Bronchial epithelial cell (primary cell): ENCODE data around the gene KIAA0232. TPM values are rescaled to one million over a fixed set of nuclear protein-coding genes. Genes with fewer than 3 reads are reported as not detected.

ENCODE experiments used
- DNase-seq: peaks from one replicate; pipeline ENCODE4 v3.0.0-alpha.2; 2010; ENCODE audit warnings: low read depth
- FAIRE-seq: peaks from 2 replicates; lab custom pipeline; 2011; peaks lifted over from hg19 to GRCh38; lab: Jason Lieb, UNC
- H3K27me3 ChIP-seq: 2 replicates; pipeline ENCODE4 v1.5.1; 2011; ENCODE audit warnings: low read length; ENCODE audit not compliant: control insufficient read depth, insufficient read depth
- H3K36me3 ChIP-seq: 2 replicates; pipeline ENCODE4 v1.5.1; 2011; ENCODE audit warnings: low read length; ENCODE audit not compliant: control insufficient read depth, insufficient read depth
- H3K4me3 ChIP-seq: 2 replicates; pipeline ENCODE4 v1.5.1; 2011; ENCODE audit warnings: mild to moderate bottlenecking, low read depth, low read length, control low read depth
- CTCF ChIP-seq: IDR thresholded peaks from 2 replicates; pipeline ENCODE4 v1.5.1; 2011; ENCODE audit warnings: mild to moderate bottlenecking, moderate library complexity, low read length, control low read depth, inconsistent platforms; ENCODE audit not compliant: insufficient read depth, severe bottlenecking
- total RNA-seq: library from RNA; depleted of rRNA; stranded (reverse); fragments of >200 nt; gene quantifications from 2 replicates; pipeline ENCODE4 v1.2.1, GENCODE V29; 2014

The KIAA0232 gene
- total RNA-seq, 1 donor from 2014 or later = 20.5 TPM

- DNase-seq (no peak), FAIRE-seq (no peak)
- no peak overlapping the region for H3K4me3 ChIP-seq
- no peak for TF ChIP-seq CTCF
- peaks cover under 1% of the 10 kb centered on the region for H3K36me3 ChIP-seq
- H3K27me3 ChIP-seq = no peaks in the 10 kb centered on the region
These were observed 104.4 kb downstream of the KIAA0232 start for GRCh38 chr4:6886886-6887285.

DNA sequence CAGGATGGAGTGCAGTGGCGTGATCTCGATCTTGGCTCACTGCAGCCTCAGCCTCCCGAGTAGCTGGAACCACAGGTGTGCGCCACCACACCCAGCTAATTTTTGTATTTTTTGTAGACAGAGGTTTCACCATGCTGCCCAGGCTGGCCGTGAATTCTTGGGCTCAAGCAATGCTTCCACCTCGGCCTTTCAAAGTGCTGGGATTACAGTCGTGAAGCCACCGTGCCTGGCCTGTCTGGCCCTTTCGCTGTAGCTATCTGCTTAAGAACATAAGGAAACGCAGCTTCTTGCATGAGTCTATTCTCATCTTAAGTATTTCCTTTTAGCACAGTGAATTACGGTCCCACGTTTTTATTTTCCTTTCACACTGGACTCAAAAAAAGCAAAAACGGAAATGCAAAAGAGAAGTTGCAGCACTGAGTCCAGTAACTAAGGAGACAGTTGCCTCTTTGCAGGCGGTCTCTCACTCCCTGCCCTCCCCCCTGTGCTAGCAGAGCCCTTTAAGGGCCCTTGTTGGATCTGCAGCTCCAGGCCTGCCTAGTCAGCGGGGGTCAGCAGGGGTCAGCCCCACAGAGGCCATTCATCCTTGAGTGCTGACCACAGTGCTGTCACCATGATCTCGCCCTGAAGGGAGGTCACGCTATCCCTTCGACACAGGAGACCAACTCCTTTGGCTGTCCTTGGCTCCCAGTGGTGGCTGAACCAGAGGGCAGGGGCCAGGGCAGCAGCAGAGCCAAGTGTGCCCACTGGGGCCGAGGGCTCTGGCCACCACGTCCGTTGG, 105.3 kb downstream of the KIAA0232 start:
- no peak for FAIRE-seq
- Histone ChIP-seq H3K4me3 (no peak overlapping the region), H3K27me3 (no peaks in the 10 kb centered on the region), H3K36me3 (no peaks in the 10 kb centered on the region)
- TF ChIP-seq CTCF = no peak
- DNase-seq = no peak

DNA sequence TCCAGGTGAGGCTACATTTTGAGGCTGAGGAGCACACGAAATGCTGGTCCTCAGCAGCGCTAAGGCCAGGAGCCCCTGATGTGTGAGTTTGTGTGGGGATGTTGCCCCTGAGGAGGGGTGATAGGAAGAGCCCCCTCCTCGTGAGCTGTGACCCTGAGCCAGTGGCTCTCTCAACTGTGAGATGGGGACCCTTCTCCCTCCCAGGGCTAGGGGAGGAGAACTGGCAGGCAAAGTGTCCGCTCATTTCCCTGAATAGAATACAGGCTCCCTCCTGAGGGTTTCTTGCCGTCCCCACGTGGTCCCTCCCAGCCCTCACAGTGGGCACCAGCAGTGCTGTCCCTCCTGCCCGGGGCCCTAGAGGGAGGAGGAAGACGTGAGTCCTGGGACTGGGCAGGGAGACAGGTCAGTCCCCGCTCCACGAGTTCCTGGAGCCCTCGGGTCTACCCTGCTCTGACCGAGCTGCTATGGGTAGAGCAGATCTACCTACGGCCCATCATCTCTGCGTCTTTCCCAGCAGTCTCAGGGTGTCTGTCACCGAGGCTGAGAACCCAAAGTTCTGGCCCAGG, 106.1 kb downstream of the KIAA0232 start:
- H3K36me3 ChIP-seq = no peaks in the 10 kb centered on the region
- no peak for FAIRE-seq
- no peaks in the 10 kb centered on the region for H3K27me3 ChIP-seq
- H3K4me3 ChIP-seq = no peak overlapping the region
- TF ChIP-seq CTCF = no peak
- DNase-seq = no peak

DNA sequence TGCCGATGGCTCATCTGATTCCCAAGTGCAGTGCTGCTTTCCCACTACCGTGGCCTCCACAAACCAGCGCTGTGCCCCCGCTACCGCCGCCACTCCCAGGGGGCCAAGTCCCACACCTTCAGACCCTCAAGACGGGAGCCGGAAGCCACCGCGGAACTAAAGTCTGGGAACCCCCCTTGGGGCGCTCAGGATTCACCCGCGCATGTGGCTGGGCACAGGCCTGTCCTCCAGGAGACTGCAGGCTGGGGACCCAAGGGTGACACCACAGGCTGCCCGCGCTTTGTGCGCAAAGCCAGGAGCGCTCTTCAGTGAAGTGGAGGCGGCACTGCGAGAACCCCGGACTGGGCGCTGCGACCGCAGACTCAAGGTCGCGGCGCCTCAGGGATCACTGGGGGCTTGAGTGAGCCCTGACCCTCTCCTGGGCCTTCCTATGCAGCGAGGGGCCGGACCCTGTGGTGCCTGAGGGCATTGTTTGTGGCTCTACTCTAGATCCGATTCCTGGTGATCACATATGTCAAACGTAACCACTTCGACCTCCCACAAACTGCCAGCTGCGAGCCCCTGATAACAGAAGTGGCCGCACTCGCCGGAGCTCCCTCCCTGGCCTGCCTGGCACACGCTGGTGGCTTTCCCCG, 106.7 kb downstream of the KIAA0232 start:
- H3K36me3 ChIP-seq = no peaks in the 10 kb centered on the region
- TF ChIP-seq CTCF = no peak
- DNase-seq (no peak), FAIRE-seq (no peak)
- no peak overlapping the region for H3K4me3 ChIP-seq
- H3K27me3 ChIP-seq = no peaks in the 10 kb centered on the region

GRCh38 chr4:6889736-6890324, 107.3 kb downstream of the KIAA0232 start:
- Histone ChIP-seq H3K4me3 (no peak overlapping the region), H3K27me3 (no peaks in the 10 kb centered on the region), H3K36me3 (no peaks in the 10 kb centered on the region)
- DNase-seq (no peak), FAIRE-seq (no peak)
- TF ChIP-seq CTCF = no peak
